HCT116 (cell line): ENCODE measurements around the gene TNFRSF1A. TPM values are rescaled to one million over a fixed set of nuclear protein-coding genes. Genes with fewer than 3 reads are reported as not detected.
A peak's percentile ranks its signal among the peaks of the same experiment; 100 is the strongest.

ENCODE experiments used
- ATAC-seq: fragments of 200-7000 bp; cut with Tn5 transposase; 2 replicates; pipeline ENCODE4 v1.9.1; 2020; ENCODE audit warnings: mild to moderate bottlenecking, moderate library complexity
- BruUV-seq: library from RNA; stranded (reverse); fragments of 400-500 nt; replicated peaks from 2 replicates; lab custom pipeline; 2021; lab: Mats Ljungman, UMichigan
- CTCF ChIA-PET: fragments of 300-600 bp; sonication (Branson Sonifier 250); formaldehyde crosslinking; loops from one replicate; lab custom pipeline; 2021; ENCODE audit warnings: antibody characterized with exemption; lab: Charles Lee
- POLR2A ChIA-PET: fragments of 300-600, 350-600 bp; sonication (Branson Sonifier 250); formaldehyde crosslinking; loops from one replicate; lab custom pipeline; 2021; ENCODE audit warnings: antibody characterized with exemption; lab: Charles Lee
- RAD21 ChIA-PET, 2 experiments: fragments of 300-600 bp; sonication (Branson Sonifier 250); formaldehyde crosslinking; loops; one replicate each; lab custom pipeline; 2023; ENCODE audit warnings: low total read pairs in 2 of 2; ENCODE audit not compliant: uncharacterized antibody in 2 of 2, unreplicated experiment in 2 of 2, low non-redundant PET in 1 of 2; lab: Charles Lee
- DNase-seq: peaks from one replicate; pipeline ENCODE4 v3.0.0-alpha.2; 2010; ENCODE audit warnings: low read depth, low spot score
- H2AFZ ChIP-seq: fragments of 200-600 bp; shearing (Covaris generic), sonication (generic); 2 replicates; pipeline ENCODE4 v1.6.1; 2017; ENCODE audit warnings: low read depth, mixed run types, mixed read lengths, antibody characterized with exemption, low read length; ENCODE audit not compliant: poor library complexity, severe bottlenecking
- H3K27ac ChIP-seq: 2 replicates; pipeline ENCODE4 v1.5.1; 2012; ENCODE audit warnings: low read depth, low read length
- H3K27me3 ChIP-seq: fragments of 200-600 bp; sonication (generic); 2 replicates; pipeline ENCODE4 v1.6.1; 2016; ENCODE audit warnings: mixed run types, low read length, mixed read lengths; ENCODE audit not compliant: insufficient read depth
- H3K36me3 ChIP-seq, 2 experiments: fragments of 200-500 bp in 1 of 2; fragments of 200-600 bp in 1 of 2; sonication (Bioruptor generic) in 1 of 2; sonication (generic) in 1 of 2; 2 replicates each; pipeline versions ENCODE4 v1.5.1 to v1.6.1; 2014 to 2016; ENCODE audit warnings: low read length in 2 of 2, inconsistent platforms in 1 of 2, mixed read lengths in 1 of 2, mixed run types in 1 of 2; ENCODE audit not compliant: insufficient read depth in 2 of 2, control insufficient read depth in 1 of 2
- H3K4me1 ChIP-seq, 2 experiments: fragments of 200-600 bp in 1 of 2; sonication (generic) in 1 of 2; 2 replicates each; pipeline versions ENCODE4 v1.5.1 to v1.6.1; 2012 to 2017; ENCODE audit warnings: low read length in 2 of 2, inconsistent platforms in 1 of 2, mild to moderate bottlenecking in 1 of 2, mixed read lengths in 1 of 2, mixed run types in 1 of 2, moderate library complexity in 1 of 2; ENCODE audit not compliant: insufficient read depth in 2 of 2, control insufficient read depth in 1 of 2
- H3K4me2 ChIP-seq: fragments of 200-600 bp; sonication (generic); 2 replicates; pipeline ENCODE4 v1.6.1; 2017; ENCODE audit warnings: mixed run types, low read length, mixed read lengths
- H3K4me3 ChIP-seq, 2 experiments: fragments of 200-600 bp in 1 of 2; sonication (generic) in 1 of 2; replicated peaks in 1 of 2; 2 replicates each; pipeline ENCODE4 v1.5.1; 2011 to 2016; ENCODE audit warnings: low read length in 2 of 2, control low read depth in 1 of 2, low read depth in 1 of 2, mild to moderate bottlenecking in 1 of 2, mixed read lengths in 1 of 2, mixed run types in 1 of 2
- H3K79me2 ChIP-seq: fragments of 200-600 bp; sonication (generic); 2 replicates; pipeline ENCODE4 v1.6.1; 2017; ENCODE audit warnings: mild to moderate bottlenecking, mixed run types, low read length, moderate library complexity, mixed read lengths; ENCODE audit not compliant: insufficient read depth
- H3K9ac ChIP-seq: fragments of 200-600 bp; sonication (generic); 2 replicates; pipeline ENCODE4 v1.6.1; 2016; ENCODE audit warnings: low read length, mixed read lengths
- H3K9me2 ChIP-seq: fragments of 200-600 bp; sonication (generic), shearing (Covaris generic); 2 replicates; pipeline ENCODE4 v1.6.1; 2017; ENCODE audit warnings: mixed run types, mild to moderate bottlenecking, moderate library complexity; ENCODE audit not compliant: insufficient read depth
- H3K9me3 ChIP-seq, 2 experiments: fragments of 200-500 bp in 1 of 2; fragments of 200-600 bp in 1 of 2; sonication (Bioruptor generic) in 1 of 2; sonication (generic) in 1 of 2; 2 replicates each; pipeline ENCODE4 v1.6.1; 2014 to 2017; ENCODE audit warnings: low read length in 2 of 2, mixed read lengths in 2 of 2, inconsistent platforms in 1 of 2, low read depth in 1 of 2, mild to moderate bottlenecking in 1 of 2, mixed run types in 1 of 2, moderate library complexity in 1 of 2; ENCODE audit not compliant: control insufficient read depth in 1 of 2, insufficient read depth in 1 of 2
- H4K20me1 ChIP-seq: fragments of 200-600 bp; sonication (generic), shearing (Covaris generic); 2 replicates; pipeline ENCODE4 v1.6.1; 2017; ENCODE audit warnings: mixed run types, mild to moderate bottlenecking, moderate library complexity; ENCODE audit not compliant: insufficient read depth
- ZNF274 ChIP-seq: fragments of 200-500 bp; sonication (Bioruptor generic); IDR thresholded peaks from 2 replicates; pipeline ENCODE4 v1.6.1; 2014; ENCODE audit warnings: mild to moderate bottlenecking, low read depth, low read length, inconsistent platforms
- intact Hi-C: fragments of 100-400 bp; cut with micrococcal nuclease; formaldehyde crosslinking; loops from 2 replicates; pipeline ENCODE4 v1.10.0; 2022
- total RNA-seq: library from RNA; stranded (reverse); gene quantifications from one replicate; pipeline ENCODE4 v1.2.1, GENCODE V29; 2021; ENCODE audit not compliant: unreplicated experiment

TNFRSF1A gene
- total RNA-seq, 1 experiment from 2014 or later: 129 TPM

DNA sequence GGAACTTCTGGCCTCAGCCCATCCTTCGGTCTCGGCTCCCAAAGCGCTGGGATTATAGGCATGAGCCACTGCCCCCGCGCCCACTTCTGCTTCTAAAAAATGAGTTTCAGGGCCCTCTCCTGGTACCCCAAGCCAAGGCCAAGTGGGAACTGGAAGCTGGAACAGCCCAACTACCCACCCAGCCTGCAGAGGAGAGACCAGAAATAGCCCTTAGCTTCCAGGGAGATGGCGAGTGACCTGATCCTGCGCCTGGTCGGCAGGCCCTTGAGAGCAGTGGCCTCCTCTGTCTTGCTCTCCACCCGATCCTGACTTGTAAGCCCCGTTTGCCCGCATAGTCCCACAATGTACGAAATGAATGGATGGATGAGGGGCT is 62.6 kb downstream of the TNFRSF1A start:
- no TSS peak for BruUV-seq
- ATAC-seq (no peak), DNase-seq (no peak)
- H3K9ac ChIP-seq: peak overlapping the region; percentile 82
- POLR2A ChIA-PET: interaction anchor here (1.2 to 2.7 kb wide), 4 partner anchors 78 to 213 kb away, joined by 3 to 12 read pairs (median 5); partner anchors contain the start of gene CD9
- H3K4me1 ChIP-seq: peaks cover 58 to 73% of the 10 kb centered on the region in 2 experiments
- H3K4me2 ChIP-seq: peak overlapping the region; percentile 82
- RAD21 ChIA-PET: interaction anchor here (0.6 to 3.0 kb wide), 6 partner anchors 78 to 212 kb away, joined by 3 to 15 read pairs (median 4); no protein-coding TSS in a partner anchor
- H3K27ac ChIP-seq: peak overlapping the region; percentile 94
- no peak for TF ChIP-seq ZNF274
- TF ChIP-seq, all 23 proteins: peak for 0
- intact Hi-C loops: no loop called here
- CTCF ChIA-PET: interaction anchor here (0.6 to 6.2 kb wide), 15 partner anchors 15 to 291 kb away, joined by 3 to 106 read pairs (median 5); partner anchors contain the start of gene CD9
- H3K27me3 ChIP-seq: no peaks in the 10 kb centered on the region; the same call in 1 of the 2 replicates
- H3K9me2 ChIP-seq: no peaks in the 10 kb centered on the region
- H3K79me2 ChIP-seq: no peaks in the 10 kb centered on the region
- H3K4me3 ChIP-seq: peak overlapping the region; percentile 27 to 56
- no peaks in the 10 kb centered on the region for H3K9me3 ChIP-seq
- H2AFZ ChIP-seq: no peak overlapping the region
- no peaks in the 10 kb centered on the region for H4K20me1 ChIP-seq
- H3K36me3 ChIP-seq: no peaks in the 10 kb centered on the region

Other genes with a start within 250 kb of the TNFRSF1A start
- 0.57 TPM for gene VWF, start 217.4 kb downstream of the TNFRSF1A start, total RNA-seq
- 182 TPM for gene CD9, start 141.7 kb downstream of the TNFRSF1A start, total RNA-seq
- 27.4 TPM for gene PLEKHG6, start 31.4 kb downstream of the TNFRSF1A start, total RNA-seq
- gene SCNN1A, start 33.5 kb upstream of the TNFRSF1A start, total RNA-seq: 118 TPM
- gene LTBR, start 42.1 kb upstream of the TNFRSF1A start, total RNA-seq: 128 TPM
- 0.25 TPM for gene CD27, start 102.9 kb upstream of the TNFRSF1A start, total RNA-seq
- 0.54 TPM for gene TAPBPL, start 110.0 kb upstream of the TNFRSF1A start, total RNA-seq
- 12.1 TPM for gene VAMP1, start 128.6 kb upstream of the TNFRSF1A start, total RNA-seq
- 265 TPM for gene MRPL51, start 151.2 kb upstream of the TNFRSF1A start, total RNA-seq
- gene NCAPD2, start 152.0 kb upstream of the TNFRSF1A start, total RNA-seq: 177 TPM
- gene GAPDH, start 192.4 kb upstream of the TNFRSF1A start, total RNA-seq: 5,901 TPM
- 0.34 TPM for gene IFFO1, start 214.0 kb upstream of the TNFRSF1A start, total RNA-seq
- 108 TPM for gene NOP2, start 226.2 kb upstream of the TNFRSF1A start, total RNA-seq